Sigmoid colon (tissue), 4 donors: ENCODE measurements around the gene DYTN.

Experiments
- EP300 ChIP-seq, 4 donors: sonication (generic); formaldehyde crosslinking; IDR thresholded peaks; one replicate each; pipeline ENCODE4 v1.6.1; 2017; ENCODE audit warnings: antibody characterized with exemption in 4 of 4
- POLR2A ChIP-seq, 2 donors: fragments of 450-650 bp; IDR thresholded peaks; one replicate each; pipeline ENCODE4 v1.6.1; 2016; ENCODE audit warnings: antibody characterized with exemption in 2 of 2, mild to moderate bottlenecking in 2 of 2, moderate library complexity in 2 of 2
- TF ChIP-seq, protein P1 (sequence below), 4 experiments: fragments of 450-650 bp in 3 of 4; fragments of 200-600 bp in 1 of 4; IDR thresholded peaks; one replicate each; pipeline ENCODE4 v1.5.1; 2016 to 2019; ENCODE audit warnings: antibody characterized with exemption in 4 of 4, mild to moderate bottlenecking in 3 of 4, moderate library complexity in 2 of 4

- TF ChIP-seq EP300 (IDR thresholded peaks at IDR 0.05) (no peak), POLR2A (IDR thresholded peaks at IDR 0.05) (no peak)
- TF ChIP-seq, protein P1, sequence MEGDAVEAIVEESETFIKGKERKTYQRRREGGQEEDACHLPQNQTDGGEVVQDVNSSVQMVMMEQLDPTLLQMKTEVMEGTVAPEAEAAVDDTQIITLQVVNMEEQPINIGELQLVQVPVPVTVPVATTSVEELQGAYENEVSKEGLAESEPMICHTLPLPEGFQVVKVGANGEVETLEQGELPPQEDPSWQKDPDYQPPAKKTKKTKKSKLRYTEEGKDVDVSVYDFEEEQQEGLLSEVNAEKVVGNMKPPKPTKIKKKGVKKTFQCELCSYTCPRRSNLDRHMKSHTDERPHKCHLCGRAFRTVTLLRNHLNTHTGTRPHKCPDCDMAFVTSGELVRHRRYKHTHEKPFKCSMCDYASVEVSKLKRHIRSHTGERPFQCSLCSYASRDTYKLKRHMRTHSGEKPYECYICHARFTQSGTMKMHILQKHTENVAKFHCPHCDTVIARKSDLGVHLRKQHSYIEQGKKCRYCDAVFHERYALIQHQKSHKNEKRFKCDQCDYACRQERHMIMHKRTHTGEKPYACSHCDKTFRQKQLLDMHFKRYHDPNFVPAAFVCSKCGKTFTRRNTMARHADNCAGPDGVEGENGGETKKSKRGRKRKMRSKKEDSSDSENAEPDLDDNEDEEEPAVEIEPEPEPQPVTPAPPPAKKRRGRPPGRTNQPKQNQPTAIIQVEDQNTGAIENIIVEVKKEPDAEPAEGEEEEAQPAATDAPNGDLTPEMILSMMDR (IDR thresholded peaks at IDR 0.05) = no peak
These were observed 15.1 kb upstream of the DYTN start for GRCh38 chr2:206733341-206733740.
